Measurements from ENCODE around the gene TXNL4A. TPM values are rescaled to one million over a fixed set of nuclear protein-coding genes. Genes with fewer than 3 reads are reported as not detected.
A peak's percentile ranks its signal among the peaks of the same experiment; 100 is the strongest.

TXNL4A gene
- total RNA-seq, 1 donor from 2014 or later: 144 TPM

DNA sequence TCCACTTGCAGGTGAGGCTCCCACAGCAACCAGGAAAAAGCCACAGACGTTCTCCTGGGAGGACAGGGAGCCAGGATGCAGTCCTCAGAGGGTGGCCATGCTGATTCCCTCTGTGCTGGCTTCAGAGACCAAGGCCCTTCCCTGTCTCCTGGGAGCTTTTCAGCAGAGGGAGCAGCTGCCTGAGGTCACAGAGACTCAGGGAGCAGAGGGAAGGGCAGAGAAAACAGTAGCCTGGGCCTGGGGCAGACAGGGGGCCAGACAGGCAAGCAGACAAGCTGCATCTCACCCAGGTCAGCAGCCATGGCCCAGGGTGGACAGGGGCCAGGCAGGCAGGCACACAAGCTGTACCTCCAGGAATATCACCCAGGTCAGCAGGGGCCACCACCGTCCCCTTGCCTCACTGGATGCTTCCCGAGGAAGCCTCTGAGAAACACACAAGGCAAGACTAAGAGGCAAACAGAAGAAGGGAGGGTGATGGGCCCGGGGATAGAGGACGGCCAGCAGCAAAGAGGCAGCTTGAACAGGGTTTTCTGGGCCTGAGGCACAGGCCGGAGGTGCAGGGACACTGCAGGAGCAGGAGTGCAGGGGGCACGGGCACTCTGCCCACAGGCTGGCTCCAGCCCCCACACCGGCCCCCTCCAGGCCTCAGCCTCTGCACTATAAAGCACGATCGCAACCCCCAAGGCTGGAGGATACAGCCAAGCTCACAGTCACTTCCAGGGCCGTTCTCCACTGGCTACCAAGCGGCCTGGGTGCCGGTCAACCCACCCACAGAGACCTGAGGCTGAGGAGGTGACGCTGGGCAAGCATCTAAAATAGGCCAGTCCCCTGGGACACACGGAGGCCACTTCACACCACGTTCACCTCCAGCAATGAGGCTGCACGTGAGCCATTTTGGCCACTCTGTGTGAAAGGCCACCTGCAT lies 43.0 kb downstream of the TXNL4A start:
- DNase-seq (ENCODE audit: low read depth, low spot score): no peak
- peaks cover 2% of the 10 kb centered on the region for H3K27me3 Mint-ChIP-seq (ENCODE audit: low read depth)
- TF ChIP-seq, protein P1, sequence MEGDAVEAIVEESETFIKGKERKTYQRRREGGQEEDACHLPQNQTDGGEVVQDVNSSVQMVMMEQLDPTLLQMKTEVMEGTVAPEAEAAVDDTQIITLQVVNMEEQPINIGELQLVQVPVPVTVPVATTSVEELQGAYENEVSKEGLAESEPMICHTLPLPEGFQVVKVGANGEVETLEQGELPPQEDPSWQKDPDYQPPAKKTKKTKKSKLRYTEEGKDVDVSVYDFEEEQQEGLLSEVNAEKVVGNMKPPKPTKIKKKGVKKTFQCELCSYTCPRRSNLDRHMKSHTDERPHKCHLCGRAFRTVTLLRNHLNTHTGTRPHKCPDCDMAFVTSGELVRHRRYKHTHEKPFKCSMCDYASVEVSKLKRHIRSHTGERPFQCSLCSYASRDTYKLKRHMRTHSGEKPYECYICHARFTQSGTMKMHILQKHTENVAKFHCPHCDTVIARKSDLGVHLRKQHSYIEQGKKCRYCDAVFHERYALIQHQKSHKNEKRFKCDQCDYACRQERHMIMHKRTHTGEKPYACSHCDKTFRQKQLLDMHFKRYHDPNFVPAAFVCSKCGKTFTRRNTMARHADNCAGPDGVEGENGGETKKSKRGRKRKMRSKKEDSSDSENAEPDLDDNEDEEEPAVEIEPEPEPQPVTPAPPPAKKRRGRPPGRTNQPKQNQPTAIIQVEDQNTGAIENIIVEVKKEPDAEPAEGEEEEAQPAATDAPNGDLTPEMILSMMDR (conservative IDR thresholded peaks at IDR 0.05): no peak
- H3K27ac Mint-ChIP-seq (ENCODE audit: unreplicated experiment): no peak overlapping the region
- peaks cover 15% of the 10 kb centered on the region for H3K4me1 Mint-ChIP-seq
- H3K36me3 Mint-ChIP-seq (ENCODE audit: low read depth): no peaks in the 10 kb centered on the region
- no peaks in the 10 kb centered on the region for H3K9me3 Mint-ChIP-seq
- no peak overlapping the region for H3K4me3 Mint-ChIP-seq

DNA sequence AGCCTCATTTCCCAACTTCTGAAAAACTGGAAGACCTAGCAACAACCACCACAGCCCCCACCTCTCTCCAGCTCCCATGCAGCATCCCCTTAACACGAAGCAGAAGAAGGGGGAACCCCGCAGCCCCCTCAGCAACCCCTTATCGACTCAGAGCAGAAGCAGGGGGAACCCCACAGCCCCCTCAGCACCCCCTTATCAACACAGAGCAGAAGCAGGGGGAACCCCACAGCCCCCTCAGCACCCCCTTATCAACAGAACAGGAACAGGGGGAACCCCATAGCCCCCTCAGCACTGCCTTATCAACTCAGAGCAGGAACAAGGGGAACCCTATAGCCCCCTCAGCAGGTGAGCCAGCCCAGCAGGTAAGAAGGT lies 43.6 kb downstream of the TXNL4A start:
- no peaks in the 10 kb centered on the region for H3K9me3 Mint-ChIP-seq
- H3K27ac Mint-ChIP-seq (ENCODE audit: unreplicated experiment): no peak overlapping the region
- TF ChIP-seq, protein P1 (conservative IDR thresholded peaks at IDR 0.05): no peak
- peaks cover 9% of the 10 kb centered on the region for H3K4me1 Mint-ChIP-seq
- peak overlapping the region; percentile 23 for H3K4me3 Mint-ChIP-seq
- DNase-seq (ENCODE audit: low read depth, low spot score): no peak
- no peaks in the 10 kb centered on the region for H3K27me3 Mint-ChIP-seq (ENCODE audit: low read depth)
- H3K36me3 Mint-ChIP-seq (ENCODE audit: low read depth): peaks cover 3% of the 10 kb centered on the region

DNA sequence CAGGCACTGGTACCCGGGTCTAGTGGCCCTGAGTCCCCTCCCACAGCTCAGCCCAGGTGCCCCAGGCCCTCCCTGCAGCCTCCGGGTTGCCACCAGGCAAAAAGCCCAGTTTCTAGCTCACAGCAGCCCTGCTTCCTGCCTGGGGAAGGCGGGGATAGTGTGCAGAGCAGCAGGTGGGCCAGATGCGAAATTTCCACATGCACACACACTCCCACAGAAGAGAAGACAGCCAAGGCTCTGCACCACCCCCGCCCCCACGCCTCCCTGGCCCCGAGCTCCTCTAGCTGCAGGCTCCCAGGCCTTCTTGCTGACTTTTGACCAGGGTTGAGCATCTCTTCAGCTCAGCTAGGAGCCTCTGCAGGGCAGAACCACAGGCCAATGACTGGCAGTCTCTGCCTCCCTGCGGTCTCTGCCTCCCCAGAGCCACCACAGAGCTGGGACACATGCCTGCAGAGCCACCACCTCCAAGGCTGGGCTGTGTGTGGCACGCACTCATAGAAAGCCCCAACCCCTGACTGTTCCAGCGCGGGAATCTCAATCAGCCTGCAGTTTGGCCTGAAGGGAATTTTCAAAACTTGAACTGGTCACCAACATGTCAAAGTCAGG lies 44.1 kb downstream of the TXNL4A start:
- DNase-seq (ENCODE audit: low read depth, low spot score): no peak
- H3K36me3 Mint-ChIP-seq (ENCODE audit: low read depth): peaks cover 5% of the 10 kb centered on the region
- H3K4me3 Mint-ChIP-seq: peak overlapping the region; percentile 23
- no peak overlapping the region for H3K27ac Mint-ChIP-seq (ENCODE audit: unreplicated experiment)
- no peaks in the 10 kb centered on the region for H3K9me3 Mint-ChIP-seq
- TF ChIP-seq, protein P1 (conservative IDR thresholded peaks at IDR 0.05): no peak
- peaks cover 5% of the 10 kb centered on the region for H3K4me1 Mint-ChIP-seq
- no peaks in the 10 kb centered on the region for H3K27me3 Mint-ChIP-seq (ENCODE audit: low read depth)

DNA sequence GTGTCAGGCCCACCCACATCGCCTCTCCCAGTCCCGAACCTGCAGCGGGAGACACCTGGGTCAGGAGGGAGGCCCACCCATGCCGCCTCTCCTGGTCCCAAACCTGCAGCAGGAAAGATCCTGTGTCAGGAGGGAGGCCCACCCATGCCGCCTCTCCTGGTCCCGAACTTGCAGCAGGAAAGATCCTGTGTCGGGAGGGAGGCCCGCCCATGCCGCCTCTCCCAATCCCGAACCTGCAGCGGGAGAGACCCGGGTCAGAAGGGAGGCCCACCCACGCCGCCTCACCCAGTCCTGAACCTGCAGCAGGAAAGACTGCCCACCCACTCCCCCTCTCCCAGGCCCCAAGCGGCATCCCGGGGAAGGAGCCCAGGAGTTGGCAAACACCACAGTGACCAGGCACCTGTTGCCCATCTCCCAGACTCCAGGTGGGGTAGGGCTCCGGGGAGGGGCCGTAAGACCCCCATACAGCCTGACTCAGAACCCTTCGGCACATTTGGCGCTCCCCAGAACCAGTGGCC lies 44.7 kb downstream of the TXNL4A start:
- no peak overlapping the region for H3K27ac Mint-ChIP-seq (ENCODE audit: unreplicated experiment)
- H3K36me3 Mint-ChIP-seq (ENCODE audit: low read depth): peaks cover 5% of the 10 kb centered on the region
- DNase-seq (ENCODE audit: low read depth, low spot score): no peak
- H3K27me3 Mint-ChIP-seq (ENCODE audit: low read depth): no peaks in the 10 kb centered on the region
- H3K4me3 Mint-ChIP-seq: no peak overlapping the region
- H3K9me3 Mint-ChIP-seq: no peaks in the 10 kb centered on the region
- peaks cover 5% of the 10 kb centered on the region for H3K4me1 Mint-ChIP-seq
- TF ChIP-seq, protein P1 (conservative IDR thresholded peaks at IDR 0.05): no peak

DNA sequence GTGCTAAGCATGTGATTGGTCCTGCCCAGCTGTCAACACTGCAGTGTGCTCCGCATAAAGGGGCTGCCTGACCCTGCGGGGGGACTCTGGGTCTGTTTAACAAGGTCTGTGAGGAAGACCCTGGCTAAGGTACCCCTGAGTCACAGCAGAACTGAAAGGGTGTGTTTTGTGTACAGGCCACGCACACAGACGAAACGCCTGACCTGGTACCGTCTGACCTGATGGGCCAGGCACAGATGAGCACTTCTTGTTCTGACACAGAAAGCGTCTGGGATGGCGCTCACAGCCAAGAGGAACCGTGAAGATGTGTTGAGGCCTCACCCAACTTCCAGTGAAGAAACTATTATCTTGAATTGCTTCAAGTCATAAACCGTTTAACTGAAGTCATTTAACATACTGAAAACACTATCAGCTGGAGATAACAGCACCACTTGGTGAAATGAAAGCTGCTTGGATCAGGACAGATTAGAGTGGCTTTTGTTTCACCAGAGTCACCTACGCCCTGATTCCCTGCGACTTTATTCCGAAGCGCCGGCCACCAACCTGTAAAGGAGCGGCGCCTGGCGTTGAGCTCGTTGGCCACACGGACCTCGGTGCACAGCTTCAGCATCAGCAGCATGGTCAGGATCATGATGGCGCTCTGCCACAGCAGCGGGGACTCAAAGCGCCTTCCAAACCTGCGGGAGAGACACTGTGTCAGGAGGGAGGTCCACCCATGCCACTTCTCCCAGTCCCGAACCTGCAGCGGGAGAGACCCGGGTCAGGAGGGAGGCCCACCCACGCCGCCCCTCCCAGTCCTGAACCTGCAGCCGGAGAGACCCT lies 45.4 kb downstream of the TXNL4A start:
- Mint-ChIP-seq H3K27me3 (ENCODE audit: low read depth) (no peaks in the 10 kb centered on the region), H3K4me1 (peaks cover 5% of the 10 kb centered on the region), H3K27ac (ENCODE audit: unreplicated experiment) (peak overlapping the region; percentile 27), H3K9me3 (no peaks in the 10 kb centered on the region), H3K4me3 (no peak overlapping the region), H3K36me3 (ENCODE audit: low read depth) (peaks cover 5% of the 10 kb centered on the region)
- TF ChIP-seq, protein P1 (conservative IDR thresholded peaks at IDR 0.05): no peak
- DNase-seq (ENCODE audit: low read depth, low spot score): no peak
